ENCODE data around the gene NRROS. TPM values are rescaled to one million over a fixed set of nuclear protein-coding genes. Genes with fewer than 3 reads are reported as not detected.
"Not testable (repeated sequence)": the region's sequence is repeated elsewhere in the genome, so short reads cannot be mapped to it uniquely, and the experiment has no call there.

Gene NRROS
- total RNA-seq (1 to 10 TPM; 1.1 to 9.9 (median 7.6) TPM), polyA plus RNA-seq (1 to 10 TPM; 1.2 to 6.8 (median 2.4) TPM)
- long read RNA-seq, donor 1: 0 reads
- long read RNA-seq, donor 2: 0 reads
- long read RNA-seq, donor 3: 0 reads
- long read RNA-seq, donor 4, partial matches to known transcripts: 0 of 1 reads
- long read RNA-seq, donor 4, other reads (novel, unspliced or antisense): 0 of 1 reads
- long read RNA-seq, donor 5, partial matches to known transcripts: 0 of 1 reads
- long read RNA-seq, donor 5, other reads (novel, unspliced or antisense): 0 of 1 reads
- long read RNA-seq, donor 6, partial matches to known transcripts: 0 of 1 reads
- long read RNA-seq, donor 6, other reads (novel, unspliced or antisense): 1 of 1 reads
- long read RNA-seq, donor 7, partial matches to known transcripts: 0 of 1 reads
- long read RNA-seq, donor 7, other reads (novel, unspliced or antisense): 0 of 1 reads
- long read RNA-seq, donor 8, partial matches to known transcripts: 0 of 2 reads
- long read RNA-seq, donor 8, other reads (novel, unspliced or antisense): 0 of 2 reads
- long read RNA-seq, donor 9: 0 reads
- long read RNA-seq, donor 10, partial matches to known transcripts: 0 of 1 reads
- long read RNA-seq, donor 10, other reads (novel, unspliced or antisense): 0 of 1 reads

DNA sequence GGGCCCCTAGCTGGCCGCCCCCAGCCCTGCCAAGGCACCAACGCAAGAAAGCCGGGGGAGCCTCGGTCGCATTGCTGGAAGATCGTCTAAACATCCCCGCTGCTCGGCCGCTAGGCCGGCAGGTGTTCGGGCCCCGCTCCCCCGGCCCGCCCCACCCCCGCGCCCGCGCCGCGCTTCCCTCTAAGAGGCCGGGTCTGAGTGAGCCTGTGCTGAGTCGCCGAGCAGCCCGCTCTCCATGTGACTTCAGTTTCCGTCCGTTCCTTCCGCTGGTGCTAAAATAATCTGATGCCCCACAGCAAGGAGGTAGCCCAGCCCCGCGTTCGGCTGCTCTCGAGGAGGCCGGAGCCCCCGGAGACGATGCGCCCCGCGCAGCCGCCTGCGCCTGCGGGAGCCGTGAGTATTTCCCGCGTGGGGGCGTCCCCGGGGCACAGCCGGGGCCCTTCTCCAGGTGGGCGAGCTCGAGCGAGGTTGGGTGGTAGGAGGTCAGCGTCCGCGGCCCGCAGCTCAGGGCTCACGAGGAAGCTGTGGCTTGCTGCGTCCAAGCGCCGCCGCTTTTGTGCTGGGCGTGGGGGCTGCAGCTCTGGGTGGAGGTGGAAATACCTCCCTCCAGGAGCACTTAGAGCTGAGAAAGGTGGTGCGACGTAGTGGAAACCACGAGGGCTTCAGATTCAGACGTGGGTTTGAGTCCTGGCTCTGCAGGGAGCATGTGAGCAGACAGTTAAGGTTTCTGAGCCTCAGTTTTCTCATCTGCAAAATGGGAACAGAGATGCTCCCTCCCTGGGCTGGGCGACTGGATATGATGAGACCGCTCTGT lies at the start of gene NRROS:
Gene NRROS (plus strand): TSS at position 212 of the 814 bp plus-strand sequence. CDS start 14,846 bp downstream, outside the sequence.
- WGBS, 4 donors: 5 to 57% (median 20%) methylated on average over 2 to 65 of the region's 65 CpGs

GRCh38 chr3:196590279-196590678 lies 49.2 kb upstream of the NRROS start:
- Histone ChIP-seq H3K27me3 (no peaks in the 10 kb centered on the region), H3K36me3 (replicated peaks in 1 of 2) (no peaks in the 10 kb centered on the region), H3K4me1 (replicated peaks in 1 of 2) (no peaks in the 10 kb centered on the region), H3K27ac (no peak overlapping the region), H3K4me3 (no peak overlapping the region), H3K9me3 (replicated peaks in 1 of 3) (no peaks in the 10 kb centered on the region)
- no peak for DNase-seq
- 74 to 91% (median 86%) methylated on average over 5 of the region's 5 CpGs for WGBS, 4 donors
- intact Hi-C loops (cut with DNase I): no loop called here
- TF ChIP-seq, protein P1, sequence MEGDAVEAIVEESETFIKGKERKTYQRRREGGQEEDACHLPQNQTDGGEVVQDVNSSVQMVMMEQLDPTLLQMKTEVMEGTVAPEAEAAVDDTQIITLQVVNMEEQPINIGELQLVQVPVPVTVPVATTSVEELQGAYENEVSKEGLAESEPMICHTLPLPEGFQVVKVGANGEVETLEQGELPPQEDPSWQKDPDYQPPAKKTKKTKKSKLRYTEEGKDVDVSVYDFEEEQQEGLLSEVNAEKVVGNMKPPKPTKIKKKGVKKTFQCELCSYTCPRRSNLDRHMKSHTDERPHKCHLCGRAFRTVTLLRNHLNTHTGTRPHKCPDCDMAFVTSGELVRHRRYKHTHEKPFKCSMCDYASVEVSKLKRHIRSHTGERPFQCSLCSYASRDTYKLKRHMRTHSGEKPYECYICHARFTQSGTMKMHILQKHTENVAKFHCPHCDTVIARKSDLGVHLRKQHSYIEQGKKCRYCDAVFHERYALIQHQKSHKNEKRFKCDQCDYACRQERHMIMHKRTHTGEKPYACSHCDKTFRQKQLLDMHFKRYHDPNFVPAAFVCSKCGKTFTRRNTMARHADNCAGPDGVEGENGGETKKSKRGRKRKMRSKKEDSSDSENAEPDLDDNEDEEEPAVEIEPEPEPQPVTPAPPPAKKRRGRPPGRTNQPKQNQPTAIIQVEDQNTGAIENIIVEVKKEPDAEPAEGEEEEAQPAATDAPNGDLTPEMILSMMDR (IDR thresholded peaks at IDR 0.05): no peak
- no peak for TF ChIP-seq POLR2A (IDR thresholded peaks at IDR 0.05)

More for the DNA sequence above, at the start of gene NRROS:
- TF ChIP-seq, protein P1 (IDR thresholded peaks at IDR 0.05): no peak
- TF ChIP-seq POLR2A (IDR thresholded peaks at IDR 0.05): peak in 1 of 2 donors; percentile 26
- H3K4me3 ChIP-seq: peak within 1 kb of the TSS in 2 of 4 donors; percentile 27 to 56
- peak; percentile 52 to 77 (median 63) for DNase-seq
- H3K27me3 ChIP-seq: peaks cover 4% of the 10 kb centered on the region
- H3K36me3 ChIP-seq (replicated peaks in 1 of 2): no peaks in the 10 kb centered on the region
- intact Hi-C loops (cut with DNase I): no loop called here
- H3K9me3 ChIP-seq (replicated peaks in 1 of 3): no peaks in the 10 kb centered on the region
- H3K4me1 ChIP-seq (replicated peaks in 1 of 2): no peaks in the 10 kb centered on the region
- peak within 1 kb of the TSS in 4 of 5 donors; percentile 14 to 86 (median 64) for H3K27ac ChIP-seq

- DNase-seq: no peak
- Histone ChIP-seq H3K27me3 (no peaks in the 10 kb centered on the region), H3K36me3 (replicated peaks in 1 of 2) (no peaks in the 10 kb centered on the region), H3K27ac (no peak overlapping the region), H3K4me1 (replicated peaks in 1 of 2) (no peaks in the 10 kb centered on the region), H3K4me3 (no peak overlapping the region), H3K9me3 (replicated peaks in 1 of 3) (no peaks in the 10 kb centered on the region)
- TF ChIP-seq, protein P1 (IDR thresholded peaks at IDR 0.05): no peak
- TF ChIP-seq POLR2A (IDR thresholded peaks at IDR 0.05): no peak
- 33 to 47% (median 40%) methylated on average over 5 of the region's 5 CpGs for WGBS, 4 donors
- intact Hi-C loops (cut with DNase I): no loop called here
Observed at GRCh38 chr3:196596355-196596754, 43.1 kb upstream of the NRROS start.

GRCh38 chr3:196597971-196598733 lies 41.3 kb upstream of the NRROS start:
- DNase-seq; H3K27me3 ChIP-seq; H3K4me3 ChIP-seq; H3K27ac ChIP-seq; H3K9me3 ChIP-seq (replicated peaks in 1 of 3); H3K36me3 ChIP-seq (replicated peaks in 1 of 2); intact Hi-C loops (cut with DNase I); H3K4me1 ChIP-seq (replicated peaks in 1 of 2): not testable (repeated sequence)
- 67 to 77% (median 69%) methylated on average over 24 to 25 of the region's 25 CpGs for WGBS, 4 donors

Data from adrenal gland (tissue), 19 donors.